ENCODE data around the gene KANSL1. TPM values are rescaled to one million over a fixed set of nuclear protein-coding genes. Genes with fewer than 3 reads are reported as not detected.

The KANSL1 gene
- total and polyA plus RNA-seq, 9 of the 15 experiments (the other 6 are each of a cell fraction or from before 2014, with no cell fraction given) = 3.6 to 55.4 (median 31.8) TPM

DNA sequence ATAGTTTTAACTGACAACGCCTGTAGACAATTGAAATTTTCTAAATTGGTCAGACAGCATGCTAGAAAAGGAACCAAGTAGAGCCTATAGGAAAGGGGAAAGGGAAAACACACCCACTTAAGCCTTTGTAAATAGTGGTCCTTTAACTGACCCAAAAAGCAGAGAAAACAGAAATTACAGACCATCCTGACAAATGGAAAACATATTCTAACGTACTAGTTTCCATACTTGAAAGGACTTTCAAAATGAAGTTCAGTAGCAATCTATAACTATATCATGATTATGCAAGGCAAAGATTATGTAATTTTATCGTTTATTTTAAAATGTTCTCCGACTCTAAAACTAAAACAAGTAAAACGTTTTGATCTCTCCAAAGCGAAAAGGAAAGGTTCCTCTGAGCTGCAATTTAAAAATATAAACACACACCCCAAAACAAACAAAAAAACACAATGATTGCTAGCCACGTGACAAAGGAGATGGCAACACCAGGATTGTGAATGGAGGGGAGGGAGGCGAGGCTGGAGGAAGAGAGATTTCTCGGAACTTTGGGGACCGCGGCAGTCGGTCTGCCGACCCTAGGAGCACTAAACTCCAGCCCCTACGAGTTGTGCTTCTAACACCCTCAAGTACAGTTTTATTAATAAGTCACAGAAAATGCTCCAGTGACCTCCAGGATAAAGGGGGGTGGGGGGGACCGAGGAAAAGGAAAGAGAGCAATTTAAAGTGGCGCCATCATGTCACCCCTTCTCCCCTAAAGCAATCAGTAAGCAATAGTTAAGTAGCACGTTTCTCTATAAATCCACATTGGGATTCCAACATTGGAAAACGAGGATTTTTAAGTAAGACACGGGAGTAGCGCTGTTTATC lies 1.7 kb downstream of the KANSL1 start (continued):
- no peak for TF ChIP-seq GTF2A2 (tag; IDR thresholded peaks at IDR 0.05)
- TF ChIP-seq MTA1 (IDR thresholded peaks at IDR 0.05; ENCODE audit: borderline replicate concordance) = 0 out of 2 replicates have a peak, but pooled peaks have one; percentile 53
- TF ChIP-seq, protein P1, sequence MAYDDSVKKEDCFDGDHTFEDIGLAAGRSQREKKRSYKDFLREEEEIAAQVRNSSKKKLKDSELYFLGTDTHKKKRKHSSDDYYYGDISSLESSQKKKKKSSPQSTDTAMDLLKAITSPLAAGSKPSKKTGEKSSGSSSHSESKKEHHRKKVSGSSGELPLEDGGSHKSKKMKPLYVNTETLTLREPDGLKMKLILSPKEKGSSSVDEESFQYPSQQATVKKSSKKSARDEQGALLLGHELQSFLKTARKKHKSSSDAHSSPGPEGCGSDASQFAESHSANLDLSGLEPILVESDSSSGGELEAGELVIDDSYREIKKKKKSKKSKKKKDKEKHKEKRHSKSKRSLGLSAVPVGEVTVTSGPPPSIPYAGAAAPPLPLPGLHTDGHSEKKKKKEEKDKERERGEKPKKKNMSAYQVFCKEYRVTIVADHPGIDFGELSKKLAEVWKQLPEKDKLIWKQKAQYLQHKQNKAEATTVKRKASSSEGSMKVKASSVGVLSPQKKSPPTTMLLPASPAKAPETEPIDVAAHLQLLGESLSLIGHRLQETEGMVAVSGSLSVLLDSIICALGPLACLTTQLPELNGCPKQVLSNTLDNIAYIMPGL (CRISPR knock-in tag; IDR thresholded peaks at IDR 0.05) = no peak
- TF ChIP-seq, protein P2, sequence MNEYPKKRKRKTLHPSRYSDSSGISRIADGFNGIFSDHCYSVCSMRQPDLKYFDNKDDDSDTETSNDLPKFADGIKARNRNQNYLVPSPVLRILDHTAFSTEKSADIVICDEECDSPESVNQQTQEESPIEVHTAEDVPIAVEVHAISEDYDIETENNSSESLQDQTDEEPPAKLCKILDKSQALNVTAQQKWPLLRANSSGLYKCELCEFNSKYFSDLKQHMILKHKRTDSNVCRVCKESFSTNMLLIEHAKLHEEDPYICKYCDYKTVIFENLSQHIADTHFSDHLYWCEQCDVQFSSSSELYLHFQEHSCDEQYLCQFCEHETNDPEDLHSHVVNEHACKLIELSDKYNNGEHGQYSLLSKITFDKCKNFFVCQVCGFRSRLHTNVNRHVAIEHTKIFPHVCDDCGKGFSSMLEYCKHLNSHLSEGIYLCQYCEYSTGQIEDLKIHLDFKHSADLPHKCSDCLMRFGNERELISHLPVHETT (CRISPR knock-in tag; conservative IDR thresholded peaks at IDR 0.05 in 1 of 2, IDR thresholded peaks at IDR 0.05 in 1 of 2) = no peak
- TF ChIP-seq HMG20A (CRISPR knock-in tag; conservative IDR thresholded peaks at IDR 0.05) = no peak
- no peak for TF ChIP-seq TARDBP (IDR thresholded peaks at IDR 0.05)
- no peak for TF ChIP-seq ZBTB1 (CRISPR knock-in tag; IDR thresholded peaks at IDR 0.05; ENCODE audit: borderline replicate concordance, low read depth)
- TF ChIP-seq KAT2B (IDR thresholded peaks at IDR 0.05; ENCODE audit: low read depth, low read length) = no peak
- TF ChIP-seq, protein P3, sequence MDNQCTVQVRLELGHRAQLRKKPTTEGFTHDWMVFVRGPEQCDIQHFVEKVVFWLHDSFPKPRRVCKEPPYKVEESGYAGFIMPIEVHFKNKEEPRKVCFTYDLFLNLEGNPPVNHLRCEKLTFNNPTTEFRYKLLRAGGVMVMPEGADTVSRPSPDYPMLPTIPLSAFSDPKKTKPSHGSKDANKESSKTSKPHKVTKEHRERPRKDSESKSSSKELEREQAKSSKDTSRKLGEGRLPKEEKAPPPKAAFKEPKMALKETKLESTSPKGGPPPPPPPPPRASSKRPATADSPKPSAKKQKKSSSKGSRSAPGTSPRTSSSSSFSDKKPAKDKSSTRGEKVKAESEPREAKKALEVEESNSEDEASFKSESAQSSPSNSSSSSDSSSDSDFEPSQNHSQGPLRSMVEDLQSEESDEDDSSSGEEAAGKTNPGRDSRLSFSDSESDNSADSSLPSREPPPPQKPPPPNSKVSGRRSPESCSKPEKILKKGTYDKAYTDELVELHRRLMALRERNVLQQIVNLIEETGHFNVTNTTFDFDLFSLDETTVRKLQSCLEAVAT (IDR thresholded peaks at IDR 0.05) = peak; percentile 66 to 76; a peak in 2 of 4 replicates
- TF ChIP-seq, protein P4, sequence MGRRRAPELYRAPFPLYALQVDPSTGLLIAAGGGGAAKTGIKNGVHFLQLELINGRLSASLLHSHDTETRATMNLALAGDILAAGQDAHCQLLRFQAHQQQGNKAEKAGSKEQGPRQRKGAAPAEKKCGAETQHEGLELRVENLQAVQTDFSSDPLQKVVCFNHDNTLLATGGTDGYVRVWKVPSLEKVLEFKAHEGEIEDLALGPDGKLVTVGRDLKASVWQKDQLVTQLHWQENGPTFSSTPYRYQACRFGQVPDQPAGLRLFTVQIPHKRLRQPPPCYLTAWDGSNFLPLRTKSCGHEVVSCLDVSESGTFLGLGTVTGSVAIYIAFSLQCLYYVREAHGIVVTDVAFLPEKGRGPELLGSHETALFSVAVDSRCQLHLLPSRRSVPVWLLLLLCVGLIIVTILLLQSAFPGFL (CRISPR knock-in tag; IDR thresholded peaks at IDR 0.05) = no peak
- peak; percentile 77 for TF ChIP-seq SOX6 (IDR thresholded peaks at IDR 0.05)
- TF ChIP-seq SRF (CRISPR knock-in tag; IDR thresholded peaks at IDR 0.05) = 0 out of 4 replicates have a peak, but pooled peaks of 1 of the 2 experiments have one; percentile 13
- no peak for TF ChIP-seq ZBTB17 (CRISPR knock-in tag; IDR thresholded peaks at IDR 0.05)
- no peak for TF ChIP-seq MEIS2 (IDR thresholded peaks at IDR 0.05; ENCODE audit: partially characterized antibody)
- TF ChIP-seq, protein P5, sequence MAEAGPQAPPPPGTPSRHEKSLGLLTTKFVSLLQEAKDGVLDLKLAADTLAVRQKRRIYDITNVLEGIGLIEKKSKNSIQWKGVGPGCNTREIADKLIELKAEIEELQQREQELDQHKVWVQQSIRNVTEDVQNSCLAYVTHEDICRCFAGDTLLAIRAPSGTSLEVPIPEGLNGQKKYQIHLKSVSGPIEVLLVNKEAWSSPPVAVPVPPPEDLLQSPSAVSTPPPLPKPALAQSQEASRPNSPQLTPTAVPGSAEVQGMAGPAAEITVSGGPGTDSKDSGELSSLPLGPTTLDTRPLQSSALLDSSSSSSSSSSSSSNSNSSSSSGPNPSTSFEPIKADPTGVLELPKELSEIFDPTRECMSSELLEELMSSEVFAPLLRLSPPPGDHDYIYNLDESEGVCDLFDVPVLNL (CRISPR knock-in tag; IDR thresholded peaks at IDR 0.05; ENCODE audit: low read depth) = no peak
- TF ChIP-seq, protein P6, sequence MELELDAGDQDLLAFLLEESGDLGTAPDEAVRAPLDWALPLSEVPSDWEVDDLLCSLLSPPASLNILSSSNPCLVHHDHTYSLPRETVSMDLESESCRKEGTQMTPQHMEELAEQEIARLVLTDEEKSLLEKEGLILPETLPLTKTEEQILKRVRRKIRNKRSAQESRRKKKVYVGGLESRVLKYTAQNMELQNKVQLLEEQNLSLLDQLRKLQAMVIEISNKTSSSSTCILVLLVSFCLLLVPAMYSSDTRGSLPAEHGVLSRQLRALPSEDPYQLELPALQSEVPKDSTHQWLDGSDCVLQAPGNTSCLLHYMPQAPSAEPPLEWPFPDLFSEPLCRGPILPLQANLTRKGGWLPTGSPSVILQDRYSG (tag; conservative IDR thresholded peaks at IDR 0.05; ENCODE audit: low read depth) = no peak
- no peak for TF ChIP-seq ZC3H11A (IDR thresholded peaks at IDR 0.05; ENCODE audit: low read depth, low read length)

Measured in K562 (cell line).